Loucy (cell line): Measurements from ENCODE around the gene NDST1.

ENCODE experiments used
- H2AFZ ChIP-seq: fragments of 200-600 bp; sonication (generic); 2 replicates; pipeline ENCODE4 v1.6.0; 2016; ENCODE audit warnings: antibody characterized with exemption, mild to moderate bottlenecking, low read length, moderate library complexity
- H3F3A ChIP-seq: fragments of 200-600 bp; 2 replicates; pipeline ENCODE4 v1.6.0; 2016; ENCODE audit warnings: antibody characterized with exemption, low read depth, mild to moderate bottlenecking
- H3K27me3 ChIP-seq: fragments of 200-600 bp; sonication (generic); 2 replicates; pipeline ENCODE4 v1.6.1; 2014; ENCODE audit warnings: low read length, mild to moderate bottlenecking; ENCODE audit not compliant: insufficient read depth, poor library complexity, severe bottlenecking
- H3K36me3 ChIP-seq: fragments of 200-600 bp; sonication (generic); 2 replicates; pipeline ENCODE4 v1.6.1; 2016; ENCODE audit warnings: low read length; ENCODE audit not compliant: insufficient read depth
- H3K4me1 ChIP-seq: fragments of 200-600 bp; sonication (generic); 2 replicates; pipeline ENCODE4 v1.5.1; 2014; ENCODE audit warnings: low read length, mild to moderate bottlenecking; ENCODE audit not compliant: insufficient read depth, poor library complexity, severe bottlenecking
- H3K4me2 ChIP-seq: fragments of 200-600 bp; sonication (generic); 2 replicates; pipeline ENCODE4 v1.6.0; 2014; ENCODE audit warnings: antibody characterized with exemption, low read length, low read depth, mild to moderate bottlenecking; ENCODE audit not compliant: poor library complexity, severe bottlenecking
- H3K4me3 ChIP-seq: fragments of 200-600 bp; sonication (generic); 2 replicates; pipeline ENCODE4 v1.5.1; 2014; ENCODE audit warnings: low read length, mild to moderate bottlenecking, mixed read lengths; ENCODE audit not compliant: poor library complexity, severe bottlenecking
- H3K79me2 ChIP-seq: fragments of 200-600 bp; sonication (generic); 2 replicates; pipeline ENCODE4 v1.6.1; 2014; ENCODE audit warnings: low read length; ENCODE audit not compliant: insufficient read depth
- H3K9ac ChIP-seq: fragments of 200-600 bp; sonication (generic); 2 replicates; pipeline ENCODE4 v1.6.0; 2014; ENCODE audit warnings: mild to moderate bottlenecking, low read depth, low read length, moderate library complexity; ENCODE audit not compliant: poor library complexity, severe bottlenecking
- H3K9me2 ChIP-seq: fragments of 200-600 bp; sonication (generic); replicated peaks from 2 replicates; pipeline ENCODE4 v1.6.1; 2016; ENCODE audit warnings: low read depth, low read length, mixed read lengths
- H3K9me3 ChIP-seq: fragments of 200-600 bp; sonication (generic); 2 replicates; pipeline ENCODE4 v1.6.1; 2014; ENCODE audit warnings: mild to moderate bottlenecking, antibody characterized with exemption, low read length, low read depth; ENCODE audit not compliant: insufficient read depth
- H4K20me1 ChIP-seq: fragments of 200-600 bp; sonication (generic); 2 replicates; pipeline ENCODE4 v1.6.0; 2014; ENCODE audit warnings: antibody characterized with exemption, low read length, mild to moderate bottlenecking; ENCODE audit not compliant: insufficient read depth, poor library complexity, severe bottlenecking
- EZH2phosphoT487 ChIP-seq: fragments of 200-600 bp; IDR thresholded peaks from 2 replicates; pipeline ENCODE4 v1.6.1; 2018; ENCODE audit warnings: antibody characterized with exemption, mild to moderate bottlenecking, moderate library complexity, borderline replicate concordance
- TF ChIP-seq, protein P1 (sequence below): fragments of 200-600 bp; sonication (generic); conservative IDR thresholded peaks from 2 replicates; pipeline ENCODE4 v1.5.1; 2014; ENCODE audit warnings: mild to moderate bottlenecking, antibody characterized with exemption, low read length

The NDST1 gene

DNA sequence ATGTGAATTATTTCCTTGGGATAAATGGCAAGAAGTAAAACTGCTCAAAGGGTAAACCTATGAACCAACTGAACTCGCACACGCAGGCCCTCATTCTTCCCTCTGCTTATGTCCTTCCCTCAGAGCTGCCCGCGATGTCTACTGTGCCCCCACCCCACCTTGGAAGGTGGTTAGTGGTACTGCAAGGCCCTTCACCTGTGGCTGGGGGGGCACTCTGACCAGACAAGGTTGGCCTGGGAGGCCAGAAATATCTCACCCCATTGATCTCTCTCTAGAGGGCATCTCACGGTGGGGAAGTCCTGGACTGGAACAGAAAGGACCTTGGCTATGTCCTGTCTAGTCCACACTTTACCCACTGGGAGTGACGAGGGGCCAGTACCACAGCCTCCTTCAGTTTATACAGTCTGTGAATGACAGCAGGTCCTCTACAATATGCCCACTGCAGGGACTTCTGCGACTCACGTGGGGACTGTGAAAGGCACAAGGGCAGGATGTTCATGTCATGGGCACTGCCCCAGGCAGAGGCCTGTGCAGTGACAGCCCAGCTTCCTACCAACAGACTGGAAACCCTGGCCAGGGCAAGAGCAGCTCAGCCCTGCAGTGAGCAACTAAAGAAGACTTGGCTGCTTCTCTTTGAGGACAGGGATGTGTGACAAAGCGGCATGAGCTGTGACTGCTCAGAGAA is 75.8 kb downstream of the NDST1 start:
- H3K4me3 ChIP-seq, result no peak overlapping the region
- H3K4me1 ChIP-seq, result no peaks in the 10 kb centered on the region
- no peaks in the 10 kb centered on the region for H3K36me3 ChIP-seq
- H3F3A ChIP-seq, result no peaks in the 10 kb centered on the region
- no peaks in the 10 kb centered on the region for H3K27me3 ChIP-seq
- H4K20me1 ChIP-seq, result no peaks in the 10 kb centered on the region
- no peaks in the 10 kb centered on the region for H3K9me2 ChIP-seq
- TF ChIP-seq, protein P1, sequence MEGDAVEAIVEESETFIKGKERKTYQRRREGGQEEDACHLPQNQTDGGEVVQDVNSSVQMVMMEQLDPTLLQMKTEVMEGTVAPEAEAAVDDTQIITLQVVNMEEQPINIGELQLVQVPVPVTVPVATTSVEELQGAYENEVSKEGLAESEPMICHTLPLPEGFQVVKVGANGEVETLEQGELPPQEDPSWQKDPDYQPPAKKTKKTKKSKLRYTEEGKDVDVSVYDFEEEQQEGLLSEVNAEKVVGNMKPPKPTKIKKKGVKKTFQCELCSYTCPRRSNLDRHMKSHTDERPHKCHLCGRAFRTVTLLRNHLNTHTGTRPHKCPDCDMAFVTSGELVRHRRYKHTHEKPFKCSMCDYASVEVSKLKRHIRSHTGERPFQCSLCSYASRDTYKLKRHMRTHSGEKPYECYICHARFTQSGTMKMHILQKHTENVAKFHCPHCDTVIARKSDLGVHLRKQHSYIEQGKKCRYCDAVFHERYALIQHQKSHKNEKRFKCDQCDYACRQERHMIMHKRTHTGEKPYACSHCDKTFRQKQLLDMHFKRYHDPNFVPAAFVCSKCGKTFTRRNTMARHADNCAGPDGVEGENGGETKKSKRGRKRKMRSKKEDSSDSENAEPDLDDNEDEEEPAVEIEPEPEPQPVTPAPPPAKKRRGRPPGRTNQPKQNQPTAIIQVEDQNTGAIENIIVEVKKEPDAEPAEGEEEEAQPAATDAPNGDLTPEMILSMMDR, result no peak
- no peak for TF ChIP-seq EZH2phosphoT487
- H3K9ac ChIP-seq, result no peak overlapping the region
- H2AFZ ChIP-seq, result no peak overlapping the region
- H3K79me2 ChIP-seq, result no peaks in the 10 kb centered on the region
- no peak overlapping the region for H3K4me2 ChIP-seq
- H3K9me3 ChIP-seq, result no peaks in the 10 kb centered on the region

DNA sequence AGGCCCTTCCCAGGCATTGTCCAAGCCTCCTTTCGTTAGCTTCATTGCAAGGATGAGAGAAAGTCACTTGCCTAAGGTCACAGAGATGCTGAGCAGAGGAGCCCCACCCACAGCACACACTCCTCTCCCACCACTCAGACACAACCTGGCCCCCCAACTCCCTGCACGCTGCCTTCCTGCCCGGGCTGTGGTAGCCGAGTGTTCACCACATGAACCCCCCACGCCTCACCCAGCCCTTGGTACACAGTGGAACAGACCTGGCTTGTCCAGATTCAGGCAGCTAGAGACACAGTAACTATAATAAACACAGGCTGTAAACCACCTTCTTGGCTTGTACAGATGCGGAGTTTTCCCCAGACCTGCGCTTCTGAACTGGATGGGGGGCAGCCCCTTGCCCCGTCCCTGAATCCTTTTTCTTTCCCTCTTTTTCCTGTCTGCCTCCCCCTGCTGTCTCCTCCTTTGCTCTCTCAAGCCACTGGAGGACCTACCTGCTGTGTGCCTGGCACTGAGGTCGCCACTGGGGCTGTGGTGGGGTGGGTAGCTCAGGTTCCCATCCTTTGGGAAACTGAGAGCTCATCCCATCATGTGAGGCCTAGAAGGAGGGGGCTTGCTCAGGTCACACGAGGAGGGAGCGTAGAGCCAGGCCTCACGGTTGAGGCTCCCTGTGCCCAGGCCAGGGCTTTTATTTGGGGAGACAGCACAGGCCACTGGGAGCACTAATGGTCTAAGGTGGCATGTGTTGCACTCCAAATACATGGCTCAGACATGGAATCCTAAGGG is 76.8 kb downstream of the NDST1 start:
- H3K27me3 ChIP-seq, result no peaks in the 10 kb centered on the region
- no peaks in the 10 kb centered on the region for H3K9me2 ChIP-seq
- H3F3A ChIP-seq, result no peaks in the 10 kb centered on the region
- TF ChIP-seq, protein P1, result no peak
- TF ChIP-seq EZH2phosphoT487, result no peak
- no peaks in the 10 kb centered on the region for H3K79me2 ChIP-seq
- no peaks in the 10 kb centered on the region for H3K4me1 ChIP-seq
- H3K4me3 ChIP-seq, result no peak overlapping the region
- no peak overlapping the region for H3K9ac ChIP-seq
- H4K20me1 ChIP-seq, result no peaks in the 10 kb centered on the region
- no peak overlapping the region for H2AFZ ChIP-seq
- H3K9me3 ChIP-seq, result no peaks in the 10 kb centered on the region
- no peak overlapping the region for H3K4me2 ChIP-seq
- H3K36me3 ChIP-seq, result no peaks in the 10 kb centered on the region

DNA sequence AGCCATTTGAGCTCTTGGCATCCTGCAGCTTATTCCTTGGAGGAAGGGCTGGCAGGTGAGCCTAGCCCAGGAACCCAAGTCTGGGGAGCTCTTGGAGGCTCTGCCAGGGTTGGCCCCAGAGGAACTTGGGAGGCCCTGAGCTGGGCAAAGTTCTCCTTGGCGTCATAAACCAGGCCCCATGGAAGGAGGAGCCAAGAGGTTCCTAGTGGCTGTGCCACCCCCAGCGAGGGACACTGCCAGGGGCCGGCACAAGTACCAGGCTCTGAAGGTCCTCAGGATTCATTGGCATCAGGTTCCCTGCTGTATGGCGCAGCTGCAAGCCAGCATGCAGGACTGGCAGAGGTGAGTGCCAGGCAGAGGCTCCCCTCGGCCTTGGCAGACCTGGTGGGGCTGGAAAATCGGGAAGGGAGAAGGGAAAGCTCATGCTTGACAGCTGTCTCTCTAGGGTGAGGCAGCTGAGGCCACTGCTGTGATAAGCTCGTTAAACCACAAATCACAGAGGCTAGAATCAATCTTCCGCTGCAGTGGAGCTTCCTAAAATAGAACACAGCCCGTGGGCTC is 77.9 kb downstream of the NDST1 start:
- Histone ChIP-seq H3K79me2 (no peaks in the 10 kb centered on the region), H3K4me1 (no peaks in the 10 kb centered on the region), H3F3A (no peaks in the 10 kb centered on the region), H3K9ac (no peak overlapping the region), H3K27me3 (no peaks in the 10 kb centered on the region), H3K9me2 (no peaks in the 10 kb centered on the region), H2AFZ (no peak overlapping the region), H3K4me2 (no peak overlapping the region), H3K9me3 (no peaks in the 10 kb centered on the region), H4K20me1 (no peaks in the 10 kb centered on the region), H3K4me3 (no peak overlapping the region), H3K36me3 (no peaks in the 10 kb centered on the region)
- TF ChIP-seq, protein P1, result no peak
- TF ChIP-seq EZH2phosphoT487, result no peak
